GM18499 (cell line): ENCODE measurements around the gene IQCF6.
"Not testable (repeated sequence)": the region's sequence is repeated elsewhere in the genome, so short reads cannot be mapped to it uniquely, and the experiment has no call there.

Experiments used
- ATAC-seq: cut with Tn5 transposase; IDR thresholded peaks from one replicate; pipeline ENCODE4 v1.9.1; 2021; ENCODE audit warnings: moderate number of reproducible peaks; ENCODE audit not compliant: insufficient read depth, unreplicated experiment

IQCF6 gene

DNA sequence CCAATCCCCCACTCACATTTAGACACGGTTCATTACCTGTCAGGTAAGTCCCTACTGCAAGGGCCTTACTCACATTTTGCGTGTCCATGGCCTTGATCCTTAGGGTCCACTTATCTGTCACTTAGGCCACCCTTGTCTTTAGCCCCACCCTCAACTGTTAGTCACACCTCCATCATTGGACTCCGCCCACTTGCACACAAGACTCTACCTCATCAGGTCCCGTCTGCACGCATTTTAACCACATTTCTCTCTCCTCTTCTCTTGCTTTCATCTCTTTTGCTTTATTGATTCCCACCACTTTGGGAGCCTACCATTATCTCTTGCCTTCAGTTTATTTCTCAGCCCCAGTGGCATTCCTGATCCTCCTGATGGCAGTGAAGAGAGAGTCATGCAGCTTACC is at the start of gene IQCF6:
Gene IQCF6, minus strand, starts transcription at position 101 of the 400 bp plus-strand sequence. Its CDS starts 13 bp downstream, at position 88.
- ATAC-seq = no peak

DNA sequence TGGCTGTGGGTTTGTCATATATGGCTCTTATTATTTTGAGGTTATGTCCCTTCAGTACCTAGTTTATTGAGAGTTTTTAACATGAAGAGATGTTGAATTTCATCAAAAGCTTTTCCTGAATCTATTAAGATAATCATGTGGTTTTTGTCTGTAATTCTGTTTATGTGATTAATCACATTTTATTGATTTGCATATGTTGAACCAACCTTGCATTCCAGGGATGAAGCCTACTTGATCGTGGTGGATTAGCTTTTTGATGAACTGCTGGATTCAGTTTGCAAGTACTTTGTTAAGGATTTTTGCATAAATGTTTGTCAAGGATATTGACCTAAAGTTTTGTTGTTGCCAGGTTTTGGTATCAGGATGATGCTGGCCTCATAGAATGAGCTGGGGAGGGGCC is 49.3 kb upstream of the IQCF6 start:
- no peak for ATAC-seq

DNA sequence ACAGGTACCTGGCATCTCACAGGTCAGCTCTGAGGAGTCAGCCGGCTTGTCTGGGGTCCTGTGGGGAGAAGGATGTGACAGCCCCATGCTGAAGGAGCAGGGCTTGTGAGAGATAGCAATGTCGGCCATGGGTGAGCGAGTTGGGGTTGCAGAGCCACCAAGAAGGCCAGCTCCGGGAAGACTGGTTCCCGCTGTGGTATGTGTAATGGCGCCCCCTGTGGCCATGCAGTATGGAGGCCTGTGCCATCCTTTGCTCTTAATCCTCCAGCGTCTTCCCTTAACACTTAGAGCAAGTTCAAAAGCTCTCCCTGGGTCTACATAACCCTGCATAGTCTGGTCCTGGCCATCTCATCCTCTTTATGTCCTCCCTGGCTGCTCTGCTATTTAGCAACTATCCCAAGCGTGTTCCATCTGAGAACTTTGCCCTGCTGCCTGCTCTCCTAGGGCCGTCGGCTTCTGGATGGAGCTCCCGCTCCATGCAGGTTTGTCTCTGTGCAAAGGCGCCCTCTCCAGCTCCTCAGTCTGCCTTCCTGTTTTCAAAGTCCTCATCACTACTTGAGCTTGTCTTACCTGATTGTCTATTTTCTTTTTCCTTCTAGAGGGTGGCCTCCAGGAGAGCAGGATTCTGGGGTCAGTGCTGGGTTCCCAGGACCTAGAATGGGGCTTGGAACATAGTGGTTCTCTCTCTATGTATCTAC is 40.8 kb upstream of the IQCF6 start:
- ATAC-seq = no peak

DNA sequence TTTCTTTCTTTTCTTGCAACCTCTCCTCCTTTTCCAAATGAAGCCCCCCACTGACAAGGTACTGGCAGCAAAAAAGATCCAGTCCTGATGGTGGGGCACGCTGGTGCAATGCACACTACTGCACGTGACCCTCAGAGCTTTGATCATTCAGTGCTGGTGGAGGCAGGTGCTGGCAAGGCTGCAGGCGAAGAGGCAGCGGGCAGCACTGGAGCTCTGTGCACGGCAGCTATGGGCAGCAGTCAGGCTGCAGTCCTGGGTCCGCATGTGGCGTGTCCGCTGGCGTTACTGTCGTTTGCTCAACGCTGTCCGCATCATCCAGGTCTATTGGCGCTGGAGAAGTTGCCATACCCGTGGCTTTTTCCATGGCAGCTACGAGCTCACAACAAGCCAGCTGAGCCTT is 40.1 kb upstream of the IQCF6 start:
- ATAC-seq = no peak

DNA sequence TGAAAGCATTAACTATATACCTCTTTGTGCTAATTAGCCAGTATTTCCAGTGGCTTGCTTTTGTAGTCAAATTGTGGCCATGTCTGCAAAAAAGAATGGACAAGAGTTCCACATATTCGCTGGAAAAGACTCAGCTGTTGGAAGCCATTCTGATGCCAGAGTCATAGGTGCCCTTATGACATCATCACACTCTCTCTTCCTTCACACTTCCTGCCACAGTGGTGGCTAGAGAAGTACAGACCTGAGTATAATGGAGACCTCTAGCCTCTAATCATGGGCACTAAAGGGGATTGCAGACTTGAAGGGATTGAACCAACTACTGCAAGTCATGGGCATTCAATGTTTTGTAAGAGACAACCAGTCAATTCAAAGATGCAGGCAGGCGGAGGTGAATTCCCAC is 38.3 kb upstream of the IQCF6 start:
- no peak for ATAC-seq

DNA sequence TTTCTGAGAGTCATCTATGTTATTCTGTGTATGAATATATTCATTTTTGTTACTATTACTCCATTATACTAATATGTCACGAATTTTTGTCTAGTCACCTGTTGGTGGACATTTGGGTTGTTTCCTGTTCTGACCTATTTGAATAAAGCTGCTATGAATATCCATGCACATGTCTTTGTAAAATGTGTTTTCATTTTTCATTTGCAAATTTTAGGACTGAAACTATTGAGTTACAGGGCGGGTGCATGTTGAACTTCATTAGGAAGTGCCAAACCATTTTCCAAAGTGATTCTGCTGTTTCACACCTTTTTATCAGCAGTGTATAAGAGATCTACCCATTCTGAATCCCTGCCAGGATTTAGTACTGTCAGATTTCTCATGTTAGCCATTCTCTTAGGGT is 37.7 kb upstream of the IQCF6 start:
- ATAC-seq = no peak

DNA sequence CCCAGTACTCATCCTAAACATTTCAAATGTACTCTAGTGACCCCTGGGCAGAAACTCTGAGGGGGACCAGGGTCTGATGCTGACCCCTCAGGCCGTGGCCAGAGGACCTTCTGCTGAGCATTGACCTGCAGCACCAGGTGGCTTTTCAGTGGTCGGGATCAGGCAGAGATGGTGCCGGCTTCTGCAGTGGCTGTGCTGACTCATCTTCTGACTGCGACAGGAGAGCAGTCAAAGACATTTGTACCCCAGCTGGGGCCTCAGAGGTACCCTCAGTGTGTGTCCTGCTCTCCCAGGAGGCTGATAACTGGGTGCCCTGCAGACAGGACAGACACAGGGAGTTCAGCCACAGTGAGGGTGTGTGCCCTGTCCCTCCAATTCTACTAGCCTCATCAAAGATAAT is 36.6 kb upstream of the IQCF6 start:
- no peak for ATAC-seq

DNA sequence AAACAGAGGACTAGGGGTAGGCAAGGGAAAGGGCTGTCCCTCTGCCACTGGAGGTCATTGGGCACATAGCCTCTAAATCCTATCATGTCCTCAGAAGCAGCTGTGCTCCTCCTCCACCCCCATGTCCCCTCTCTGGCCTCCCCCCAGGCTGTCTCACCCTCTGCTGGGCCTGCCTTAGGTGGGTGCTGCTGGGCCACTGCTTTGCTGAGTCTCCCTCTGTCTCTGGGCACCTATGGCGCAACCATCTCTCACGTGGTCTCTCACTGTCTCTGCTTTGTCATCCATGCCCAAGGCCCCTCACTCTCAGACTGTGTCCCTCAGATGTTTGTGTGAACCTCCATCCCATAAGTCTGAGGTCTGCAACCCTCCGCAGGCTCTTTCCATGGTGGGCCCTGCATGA is 35.0 kb upstream of the IQCF6 start:
- no peak for ATAC-seq

DNA sequence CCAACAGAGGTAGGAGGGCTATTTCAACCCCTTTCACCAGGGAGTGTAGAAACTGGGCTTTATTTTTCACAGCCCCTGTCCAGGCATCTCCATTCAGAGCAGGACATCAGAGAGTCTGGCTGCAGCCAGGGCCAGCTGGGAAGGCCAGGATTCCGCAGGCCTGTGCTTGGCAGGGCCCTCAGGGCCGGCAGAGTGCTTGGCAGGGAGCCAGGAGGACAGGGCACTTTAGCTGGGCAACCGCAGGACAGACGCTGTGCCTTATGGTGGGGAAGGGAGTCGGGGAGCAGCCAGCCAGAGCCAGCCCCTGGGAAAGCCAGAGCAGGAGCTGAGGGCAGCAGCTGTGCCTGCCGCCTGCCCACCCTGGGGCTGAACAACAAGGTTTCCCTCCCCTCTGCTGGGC is 34.5 kb upstream of the IQCF6 start:
- ATAC-seq = no peak

DNA sequence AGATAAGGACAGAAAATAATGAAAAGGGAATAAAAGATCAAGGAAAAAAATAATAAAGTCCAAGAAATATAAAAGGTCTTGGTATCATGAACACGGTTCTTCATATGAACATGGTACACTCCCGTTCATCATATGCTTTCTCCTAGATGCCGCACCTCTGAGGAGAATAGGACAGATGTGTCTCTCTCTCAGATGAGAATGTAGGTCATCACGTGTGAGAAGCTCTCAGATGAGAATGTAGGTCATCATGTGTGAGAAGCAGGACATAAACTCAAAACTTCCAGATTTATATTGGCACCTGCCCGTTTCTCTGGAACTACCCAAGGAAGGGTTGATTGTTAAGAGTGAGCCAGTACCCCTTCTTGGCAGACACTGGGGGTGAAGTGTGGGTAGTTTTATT is 29.9 kb upstream of the IQCF6 start:
- no peak for ATAC-seq

DNA sequence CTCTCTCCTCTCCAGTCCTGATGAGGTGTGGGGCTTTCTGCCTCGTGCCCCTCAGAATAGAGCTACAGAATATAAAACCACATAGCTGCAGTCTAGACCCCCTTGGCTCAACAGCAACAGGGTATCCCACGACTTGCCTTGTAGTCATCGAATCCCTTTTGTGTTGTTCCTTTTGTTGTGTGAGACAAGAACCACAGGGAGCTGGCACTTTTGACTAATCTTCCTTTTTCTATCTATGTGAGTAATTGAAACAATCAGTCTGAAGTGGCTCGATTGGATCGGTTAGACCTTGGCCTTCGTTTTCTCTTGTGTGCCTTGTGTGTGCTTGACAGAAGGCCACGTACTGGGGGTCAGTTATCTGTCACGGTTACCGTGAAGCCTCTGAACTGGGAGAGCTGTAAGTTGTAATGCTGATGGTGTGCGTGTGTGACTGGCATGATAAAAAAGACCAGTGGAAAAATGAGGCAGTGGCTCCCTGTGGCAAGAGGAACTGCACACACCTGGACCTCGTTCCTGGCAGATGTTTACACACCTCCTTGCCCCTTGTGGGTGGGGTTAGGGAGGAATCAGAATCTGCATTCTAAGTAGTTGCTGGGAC is 23.2 kb upstream of the IQCF6 start:
- no peak for ATAC-seq

DNA sequence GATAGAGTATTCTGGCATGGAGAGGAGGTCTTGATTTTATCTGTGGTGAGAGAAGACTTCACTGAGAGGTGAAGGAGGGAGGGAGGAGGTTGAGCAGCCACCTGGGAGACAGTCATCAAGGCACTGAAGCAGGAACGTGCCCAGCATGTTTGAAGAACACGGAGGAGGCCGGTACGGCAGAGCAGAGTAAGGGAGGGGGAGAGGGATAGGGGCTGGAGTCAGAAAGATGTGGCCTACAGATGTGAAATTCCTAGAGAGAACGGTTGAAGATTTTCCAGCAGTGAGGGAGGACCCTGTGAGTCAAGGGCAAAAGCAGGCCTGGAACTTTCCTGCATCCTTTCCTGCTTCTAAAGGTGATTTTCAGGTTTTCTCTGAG is 21.7 kb upstream of the IQCF6 start:
- ATAC-seq = no peak

DNA sequence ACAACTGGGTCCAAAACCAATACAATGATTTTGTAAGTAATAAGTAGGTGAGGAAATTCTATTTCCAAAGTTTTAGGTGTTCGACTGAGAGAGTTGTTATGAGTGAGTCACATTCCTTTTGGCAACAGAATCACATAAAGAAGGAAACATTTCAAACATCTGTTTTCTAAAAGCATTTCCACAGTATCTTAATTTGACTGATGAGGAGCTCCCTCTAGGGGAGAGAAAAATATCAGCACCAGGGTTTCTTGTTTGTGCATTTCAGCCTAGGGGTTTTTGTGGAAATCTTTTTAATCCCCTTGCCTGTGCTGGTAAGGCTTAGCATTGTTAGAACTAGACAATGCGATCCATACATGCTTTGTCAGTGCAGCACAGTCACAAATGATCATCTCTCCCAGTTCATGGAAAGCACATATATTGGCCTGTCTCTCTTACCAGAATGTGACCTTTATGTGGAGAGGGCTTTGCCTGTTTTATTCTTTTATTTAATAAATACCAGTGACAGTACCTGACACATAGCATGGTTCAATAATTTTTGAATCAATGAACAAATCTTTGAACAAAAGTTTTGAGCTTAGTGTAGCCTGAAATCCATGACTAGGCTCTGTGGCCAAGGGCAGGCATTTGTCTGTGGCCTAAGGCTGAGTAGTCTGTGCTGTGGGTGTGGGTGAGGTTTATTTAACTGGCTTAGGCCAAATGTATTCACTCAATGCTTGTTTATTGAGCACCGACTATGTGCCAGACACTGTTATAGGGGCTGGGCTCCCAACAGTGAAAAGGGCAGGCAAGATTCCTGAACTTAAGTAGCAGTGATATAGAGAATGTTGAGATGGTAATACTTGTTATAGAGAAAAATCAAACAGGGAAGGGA is 21.1 kb upstream of the IQCF6 start:
- no peak for ATAC-seq

DNA sequence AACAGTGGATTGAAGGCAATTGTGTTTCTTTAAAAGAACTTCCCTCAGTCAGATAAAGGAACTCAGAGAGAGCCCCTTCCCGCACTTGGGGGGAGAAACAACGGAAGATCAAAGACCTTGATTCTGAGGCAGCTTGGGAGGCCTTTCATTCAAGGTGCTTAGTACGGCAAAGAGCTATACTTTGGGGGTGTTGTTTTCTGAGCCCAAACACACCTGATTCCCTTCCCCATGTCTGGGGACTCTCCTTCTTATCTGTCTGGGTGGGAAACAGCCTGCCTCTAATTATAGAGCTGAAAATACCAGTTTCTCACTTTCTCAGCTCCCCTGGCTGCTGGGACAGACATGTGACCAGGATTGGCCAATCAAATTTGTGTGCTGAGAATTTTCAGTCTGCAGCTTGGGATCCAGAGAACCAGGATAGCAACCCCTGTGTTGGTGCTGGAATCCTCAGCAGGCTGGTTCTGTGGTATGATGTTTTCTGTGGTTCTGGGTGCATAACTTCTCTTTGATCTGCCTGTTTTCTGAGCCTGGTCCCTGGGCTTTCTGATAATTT is 19.4 kb upstream of the IQCF6 start:
- ATAC-seq = no peak

DNA sequence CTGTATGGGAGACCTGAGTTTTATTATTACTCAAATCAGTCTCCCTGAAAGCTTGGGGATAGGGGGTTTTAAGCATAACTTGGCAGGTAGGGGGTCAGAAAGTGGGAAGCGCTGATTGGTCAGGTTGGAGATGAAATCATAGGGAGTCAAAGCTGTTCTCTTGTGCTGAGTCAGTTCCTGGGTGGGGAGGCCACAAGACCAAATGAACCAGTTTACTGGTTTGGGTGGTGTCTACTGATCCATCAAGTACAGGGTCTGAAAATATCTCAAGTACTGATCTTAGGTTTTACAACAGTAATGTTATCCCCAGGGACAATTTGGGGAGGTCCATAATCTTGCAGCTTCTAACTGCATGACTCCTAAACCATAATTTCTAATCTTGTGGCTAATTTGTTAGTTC is 17.8 kb upstream of the IQCF6 start:
- ATAC-seq = no peak

DNA sequence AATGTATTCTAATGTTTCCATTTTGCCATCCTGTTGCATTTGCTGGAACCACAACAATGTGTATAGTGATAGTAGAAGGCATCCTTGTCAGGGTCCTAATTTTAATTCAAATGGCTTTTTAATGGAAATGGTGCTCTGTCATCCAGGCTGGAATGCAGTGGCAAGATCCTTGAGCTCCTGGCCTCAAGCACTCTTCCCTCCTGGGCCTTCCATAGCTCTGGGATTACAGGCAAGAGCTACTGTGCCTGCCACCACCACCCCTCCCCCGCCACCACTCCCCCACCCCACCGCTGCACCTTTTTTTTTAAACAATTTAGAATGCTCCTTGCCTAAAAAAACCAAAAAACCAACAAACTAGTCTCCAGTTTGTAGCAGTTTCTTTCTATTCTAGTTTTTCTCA is 15.2 kb upstream of the IQCF6 start:
- no peak for ATAC-seq

DNA sequence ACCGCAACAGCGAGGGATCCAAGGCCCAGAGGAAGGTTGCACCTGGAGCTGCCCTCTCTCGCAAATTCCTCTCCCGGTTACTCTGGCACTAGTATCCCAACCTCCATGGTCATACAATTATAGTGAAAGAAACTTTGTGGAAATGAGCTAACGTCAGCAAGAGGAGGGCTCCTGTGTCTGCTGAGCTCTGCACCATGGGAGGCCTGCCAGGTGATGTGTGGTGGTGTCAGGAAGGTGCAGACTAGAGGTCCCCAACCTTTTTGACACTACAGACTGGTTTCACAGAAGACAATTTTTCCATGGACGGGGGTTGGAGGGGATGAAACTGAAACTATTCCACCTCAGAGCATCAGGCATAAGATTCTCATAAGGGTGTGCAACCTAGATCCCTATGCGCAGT is 13.2 kb upstream of the IQCF6 start:
- ATAC-seq = no peak

DNA sequence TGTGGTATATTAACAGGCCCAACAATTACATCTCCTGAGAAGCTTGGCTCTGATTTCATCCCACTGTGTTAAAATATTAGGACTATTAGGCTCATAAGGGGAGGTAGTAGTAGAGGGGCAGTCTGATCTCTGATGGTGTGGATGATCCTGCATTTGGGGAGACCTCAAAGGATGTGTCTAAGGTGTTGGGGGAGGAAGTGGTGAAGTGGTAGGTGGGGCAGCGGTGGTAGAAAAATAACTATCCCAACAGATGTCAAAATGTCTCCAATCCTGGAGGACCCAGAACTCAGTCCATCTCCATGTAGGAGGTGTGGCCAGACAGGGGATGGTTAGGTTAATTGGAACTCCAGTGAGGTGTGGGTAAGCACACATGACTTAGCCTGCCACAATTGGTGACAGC is 10.4 kb upstream of the IQCF6 start:
- no peak for ATAC-seq

DNA sequence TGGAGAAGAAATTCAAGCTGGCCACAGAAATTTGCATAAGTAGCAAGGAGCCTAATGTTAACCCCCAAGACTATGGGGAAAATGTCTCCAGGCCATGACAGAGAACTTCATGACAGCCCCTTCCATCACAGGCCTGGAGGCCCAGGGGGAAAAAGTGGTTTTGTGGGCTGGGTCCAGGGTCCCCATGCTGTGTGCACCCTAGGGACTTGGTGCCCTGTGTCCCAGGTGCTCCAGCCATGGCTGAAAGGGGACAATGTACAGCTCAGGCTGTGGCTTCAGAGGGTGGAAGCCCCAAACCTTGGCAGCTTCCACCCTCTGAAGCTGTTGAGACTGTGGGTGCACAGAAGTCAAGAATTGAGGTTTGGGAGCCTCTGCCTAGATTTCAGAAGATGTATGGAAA is 8.5 kb upstream of the IQCF6 start:
- ATAC-seq = not testable (repeated sequence)

DNA sequence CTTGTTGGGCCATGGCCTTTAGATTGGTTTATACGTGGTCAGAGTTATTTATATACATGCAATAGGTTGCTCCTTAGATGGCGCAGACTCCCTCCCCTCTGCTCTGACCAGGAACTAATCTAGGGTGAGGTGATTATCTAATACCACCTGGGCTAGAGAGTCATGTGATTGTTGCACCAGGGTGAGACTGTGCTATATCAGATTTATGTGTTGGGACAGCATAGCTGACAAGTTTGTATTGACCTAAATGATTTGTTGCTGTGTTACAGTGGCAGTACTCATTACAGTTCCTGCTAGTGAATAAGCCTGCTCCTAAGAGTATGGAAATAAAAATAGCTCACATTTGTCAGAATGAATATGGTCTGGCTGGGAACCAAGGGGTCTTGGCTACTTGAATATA is 7.2 kb upstream of the IQCF6 start:
- no peak for ATAC-seq

DNA sequence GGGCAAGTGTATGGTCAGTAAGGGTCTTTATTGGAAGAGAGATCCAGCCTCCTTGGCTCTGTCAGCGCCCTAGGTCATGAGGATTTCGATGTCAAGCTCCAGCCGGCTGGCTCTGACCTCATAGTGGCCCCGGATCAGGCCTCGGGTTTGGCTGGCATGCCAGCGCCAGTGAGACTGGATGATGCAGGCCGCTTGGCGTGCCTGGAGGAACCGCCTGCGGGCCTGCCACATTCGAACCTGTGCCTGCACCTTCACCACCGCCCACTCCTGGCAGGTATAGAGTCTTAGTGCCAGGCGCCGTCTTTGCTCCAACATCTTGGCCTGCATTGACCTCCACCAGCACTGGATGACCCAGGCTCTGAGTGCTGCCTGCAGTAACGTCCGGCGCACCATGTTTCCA is 483 bp downstream of the IQCF6 start:
- ATAC-seq = no peak
